GM03348 (cell line): ENCODE results near the gene RAD51B.

ENCODE experiments used
- DNase-seq: peaks from one replicate; pipeline ENCODE4 v3.0.0; 2012; ENCODE audit warnings: low spot score

Gene RAD51B

DNA sequence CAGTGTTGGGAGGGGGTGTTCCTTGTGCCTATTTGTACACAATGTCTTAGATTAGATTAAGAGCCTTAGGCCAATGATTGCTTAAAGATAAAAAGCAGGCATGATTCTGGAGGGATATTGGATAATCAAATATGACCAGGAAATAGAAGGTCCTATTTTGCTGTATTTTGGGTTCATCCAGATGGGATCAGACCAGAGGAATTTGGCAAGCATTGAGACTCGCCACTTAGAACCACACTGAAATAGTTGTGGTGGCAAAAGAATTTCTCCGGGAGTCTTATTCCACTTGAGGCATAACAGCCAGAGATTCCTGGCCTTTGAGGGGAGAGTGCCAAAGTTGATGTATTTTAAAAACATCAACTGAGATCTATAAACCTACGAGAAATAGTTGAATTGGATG is 327.2 kb downstream of the RAD51B start:
- DNase-seq: peak; percentile 84

DNA sequence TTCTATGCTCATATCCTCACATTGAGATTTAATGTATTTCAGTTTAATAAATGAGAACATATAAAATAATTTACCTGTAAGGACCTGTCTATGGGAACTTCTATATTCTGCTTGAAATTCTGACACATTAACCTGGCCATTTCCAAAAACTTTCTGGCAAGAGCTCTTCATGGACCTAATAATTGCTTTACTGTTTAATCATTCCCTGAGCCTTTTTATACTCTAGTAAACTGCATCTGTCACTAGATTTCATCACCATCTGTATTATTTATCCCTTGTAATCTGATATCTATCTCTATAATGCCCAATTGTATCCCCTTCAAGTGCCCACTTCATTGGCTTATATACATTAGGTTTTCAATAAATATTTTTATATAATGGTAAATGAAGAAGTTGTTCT is 327.7 kb downstream of the RAD51B start:
- DNase-seq: peak; percentile 16

DNA sequence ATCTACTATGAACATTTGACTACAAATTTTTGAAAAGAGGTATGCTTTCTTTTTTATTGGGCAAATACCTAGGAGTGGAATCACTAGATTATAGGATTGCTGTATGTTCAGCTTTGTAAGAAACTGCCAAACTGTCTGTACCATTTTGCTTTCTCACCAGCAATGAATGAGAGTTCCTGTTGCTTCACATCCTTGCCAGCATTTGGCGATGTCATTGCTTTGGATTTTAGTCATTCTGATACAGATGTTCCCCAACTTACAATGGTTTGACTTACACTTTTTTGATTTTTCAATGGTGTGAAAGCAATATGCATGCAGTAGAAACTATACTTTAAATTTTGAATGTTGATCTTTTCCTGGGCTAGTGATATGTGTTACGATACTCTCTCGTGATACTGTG is 328.7 kb downstream of the RAD51B start:
- DNase-seq: no peak

DNA sequence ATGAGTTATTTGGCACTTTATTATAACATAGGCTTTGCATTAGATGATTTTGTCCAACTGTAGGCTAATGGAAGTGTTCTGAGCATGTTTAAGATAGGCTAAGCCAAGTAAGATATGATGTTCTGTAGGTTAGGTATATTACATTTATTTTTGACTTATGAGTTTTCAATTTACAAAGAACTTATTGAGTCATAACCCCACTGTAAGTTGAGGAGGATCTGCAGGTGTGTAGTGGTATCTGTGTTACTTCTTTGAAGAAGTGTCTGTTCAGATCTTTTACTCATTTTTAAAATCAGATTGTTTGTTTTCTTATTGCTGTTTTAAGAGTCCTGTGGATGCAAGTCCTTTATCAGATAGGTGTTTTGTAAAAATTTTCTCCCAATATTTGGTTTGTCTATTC is 329.2 kb downstream of the RAD51B start:
- DNase-seq: no peak

DNA sequence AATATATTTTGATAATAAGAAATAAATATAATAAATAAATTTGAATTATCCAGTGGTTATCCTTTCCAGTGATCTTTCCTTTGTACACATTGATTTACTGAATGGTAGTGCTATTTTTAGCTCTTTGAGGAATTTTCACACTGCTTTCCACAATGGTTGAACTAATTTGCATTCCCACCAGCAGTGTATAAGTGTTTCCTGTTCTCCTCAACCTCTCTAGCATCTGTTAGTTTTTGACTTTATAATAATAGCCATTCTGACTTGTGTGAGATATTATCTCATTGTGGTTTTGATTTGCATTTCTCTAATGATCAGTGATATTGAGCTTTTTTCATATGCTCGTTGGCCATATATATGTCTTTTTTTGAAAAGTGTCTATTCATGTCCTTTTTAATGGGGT is 333.7 kb downstream of the RAD51B start:
- DNase-seq: no peak

DNA sequence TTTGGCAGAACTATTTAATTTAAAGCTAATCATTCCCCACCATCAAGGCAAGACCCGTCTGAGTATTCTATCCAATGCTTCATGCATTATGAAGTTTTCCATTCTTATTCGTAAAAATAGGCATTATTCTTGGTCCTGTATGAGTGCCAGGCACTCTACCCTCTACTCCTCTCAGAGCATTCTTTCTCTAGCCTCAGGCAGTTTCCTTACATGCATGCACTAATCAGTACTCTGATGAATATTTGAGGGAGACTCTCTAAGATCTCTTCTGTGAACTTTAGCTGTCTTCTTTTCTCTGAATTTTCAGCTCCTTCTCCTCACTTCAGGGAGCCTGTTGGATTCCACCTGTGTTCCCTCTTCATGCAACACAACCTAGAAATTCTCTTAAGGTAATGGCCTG is 334.7 kb downstream of the RAD51B start:
- DNase-seq: no peak

DNA sequence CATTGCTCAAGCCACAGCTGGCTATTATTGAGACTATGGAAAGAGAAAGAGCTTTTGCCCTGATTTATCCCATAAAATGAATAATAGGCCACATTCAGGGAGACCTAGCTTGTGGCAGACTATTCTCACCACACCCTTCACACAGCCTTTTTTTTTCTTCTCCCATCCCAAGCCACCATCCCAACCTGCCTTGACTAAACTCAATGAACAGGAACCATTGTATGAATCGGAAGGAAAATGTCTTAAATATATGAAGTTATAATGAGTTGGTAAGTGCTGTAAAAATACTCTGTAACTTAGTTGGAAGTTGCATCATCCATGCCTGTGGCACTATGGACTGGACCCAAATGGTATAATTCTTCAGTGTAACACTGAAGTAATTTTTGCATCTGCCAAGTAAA is 338.4 kb downstream of the RAD51B start:
- DNase-seq: peak; percentile 27

DNA sequence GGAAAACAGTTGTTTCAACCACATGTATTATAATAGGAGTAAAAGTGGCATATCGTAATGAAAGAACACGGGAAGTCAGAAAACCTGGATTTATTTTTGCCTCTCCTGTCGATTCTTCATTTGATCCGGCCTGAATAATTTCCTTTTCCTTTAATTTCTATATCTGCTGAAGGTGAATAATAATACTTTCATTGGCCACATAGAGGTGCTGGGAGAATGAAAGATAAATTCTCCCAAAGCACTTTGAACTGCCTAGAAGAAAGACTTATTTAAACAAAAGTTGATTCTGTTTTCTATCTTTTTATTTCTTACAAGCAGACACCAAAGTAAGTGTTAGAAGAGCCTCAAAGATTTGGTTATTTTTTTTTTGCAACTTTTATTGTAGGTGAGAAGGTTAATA is 339.1 kb downstream of the RAD51B start:
- DNase-seq: no peak

DNA sequence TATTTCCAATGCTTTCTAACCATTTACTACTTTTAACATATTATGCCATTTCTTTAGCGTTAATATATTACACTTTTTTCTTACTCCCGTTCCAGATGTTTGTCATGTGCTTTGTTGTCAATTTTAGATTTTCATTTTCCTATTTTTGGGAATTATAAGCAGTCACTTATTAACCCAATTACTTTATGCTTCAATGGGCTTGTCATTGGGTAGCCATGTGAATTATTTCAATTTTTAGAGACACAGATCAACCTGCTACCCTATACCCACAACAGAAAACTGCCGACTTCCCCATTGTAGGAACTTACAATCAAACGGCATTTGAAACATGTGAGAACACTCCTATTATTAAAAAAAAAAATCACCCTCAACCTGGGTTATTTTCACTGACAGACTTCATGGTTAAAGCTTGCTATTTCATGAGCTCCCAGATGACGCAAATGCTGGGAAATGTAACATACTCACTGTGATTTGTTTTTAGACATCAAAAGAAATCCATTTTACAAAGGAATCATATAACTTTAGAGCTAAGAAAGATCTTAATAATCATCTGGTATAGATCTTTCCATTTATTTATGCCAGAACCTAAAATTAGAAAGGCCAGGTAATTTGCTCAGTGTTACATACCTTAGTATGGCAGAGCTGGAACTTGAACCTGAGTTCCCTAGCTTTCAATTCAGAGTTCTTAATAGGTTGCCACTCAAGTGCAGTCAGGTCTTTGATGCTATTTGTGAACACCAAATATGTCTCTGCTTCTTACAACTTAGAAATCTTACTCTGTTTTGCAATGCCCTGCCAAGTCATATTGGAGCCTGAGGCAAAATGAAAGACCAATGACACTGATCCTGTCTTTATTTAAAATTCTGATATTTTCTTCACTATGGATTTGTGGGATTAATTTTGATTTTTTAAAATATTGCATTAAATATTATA is 340.4 kb downstream of the RAD51B start:
- DNase-seq: no peak

DNA sequence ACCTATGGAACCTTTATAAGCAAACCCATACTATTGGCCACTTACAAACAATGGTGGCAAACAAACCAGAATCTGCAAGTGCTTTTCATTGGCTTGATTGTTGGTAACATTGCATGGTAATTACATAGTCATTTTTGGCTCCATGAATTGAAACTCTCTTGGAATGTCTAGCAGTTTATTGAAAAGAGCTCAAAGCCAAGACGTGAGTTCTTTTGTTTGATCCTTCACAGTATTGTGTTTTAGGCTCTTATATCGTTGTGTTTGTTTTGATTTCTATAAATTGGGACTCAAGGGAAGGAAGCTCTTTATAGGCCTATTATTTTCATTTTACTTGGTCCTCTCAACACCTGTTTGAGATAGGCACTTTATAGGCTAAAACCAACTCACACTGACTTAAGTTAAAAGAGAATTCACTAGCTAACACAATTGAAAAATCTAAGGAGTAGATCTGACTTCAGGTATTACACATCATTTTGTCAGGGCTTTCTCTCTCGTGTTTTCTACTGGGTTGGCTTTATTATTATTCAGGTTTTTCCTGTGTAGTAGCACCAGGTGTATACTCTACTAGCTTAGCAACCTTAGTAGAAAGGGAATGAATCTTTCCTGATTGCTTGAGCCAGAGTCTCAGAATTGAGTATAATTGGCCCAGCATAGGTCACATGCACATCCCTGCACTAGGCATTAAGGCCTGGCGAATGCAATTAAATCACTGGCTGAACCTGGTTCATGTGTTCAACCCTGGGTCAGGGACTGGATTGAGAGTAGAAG is 341.4 kb downstream of the RAD51B start:
- DNase-seq: peak; percentile 16

DNA sequence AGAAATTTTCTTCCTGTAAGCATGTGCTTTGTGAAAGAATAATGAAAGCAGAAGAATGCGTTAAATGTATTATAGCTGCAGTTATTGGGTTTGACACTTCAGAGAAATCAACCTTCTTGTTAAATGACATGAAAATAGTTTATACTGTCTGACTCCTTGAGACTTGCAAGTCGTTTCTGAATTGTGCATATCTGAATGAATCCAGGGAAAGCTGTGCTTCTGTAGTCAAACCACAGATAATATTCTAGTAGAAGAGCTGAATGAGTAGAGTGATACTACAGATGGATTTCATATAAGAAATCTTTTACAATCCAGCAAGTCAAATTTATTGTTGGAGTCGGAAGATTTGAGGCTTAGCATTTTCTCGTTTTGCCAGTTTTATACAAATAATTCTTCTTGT is 343.3 kb downstream of the RAD51B start:
- no peak for DNase-seq

DNA sequence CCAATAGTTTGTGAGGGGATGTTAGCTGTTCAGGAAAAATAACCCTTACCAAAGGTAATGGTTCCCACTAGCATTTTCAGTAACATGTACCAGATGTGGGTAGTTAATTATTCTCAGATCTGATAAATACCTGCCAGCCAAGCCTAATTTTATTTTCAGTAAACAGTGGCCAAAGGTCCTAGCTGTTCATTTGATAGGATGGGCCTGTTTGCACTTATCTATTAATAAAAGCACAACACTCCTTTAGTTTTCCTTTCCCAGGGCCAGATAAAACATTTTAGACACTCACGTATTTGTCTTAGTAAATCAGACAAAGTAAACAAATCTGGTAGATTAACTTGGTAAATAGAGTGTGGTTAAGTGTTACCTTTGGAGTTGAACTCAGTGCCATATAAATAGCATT is 345.1 kb downstream of the RAD51B start:
- no peak for DNase-seq

DNA sequence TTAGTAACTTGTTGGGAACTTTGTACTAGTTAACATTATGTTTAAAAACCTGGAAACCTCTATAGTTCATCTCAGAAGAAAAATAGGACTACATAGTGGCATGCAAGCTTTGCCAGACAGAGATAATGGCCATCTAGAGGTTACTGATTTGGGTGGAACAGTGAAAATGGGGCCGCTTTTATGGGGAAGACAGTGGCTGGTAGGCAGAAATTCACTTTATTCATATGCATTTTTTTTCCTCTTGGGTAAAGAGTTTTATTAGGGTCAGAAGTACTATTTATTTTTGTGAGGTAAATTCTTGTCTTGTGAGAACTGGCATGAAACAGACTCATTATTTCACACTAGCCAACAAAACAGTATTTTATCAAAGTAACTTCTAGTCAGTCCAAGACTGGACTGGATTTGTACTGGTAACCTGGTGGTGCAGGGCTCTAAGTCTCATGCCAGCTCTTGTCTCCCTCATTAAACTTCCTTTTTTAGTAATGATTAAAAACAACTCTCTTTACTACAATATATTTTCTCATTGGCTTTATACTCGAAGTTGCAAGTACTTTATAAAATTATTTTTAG is 345.8 kb downstream of the RAD51B start:
- no peak for DNase-seq

DNA sequence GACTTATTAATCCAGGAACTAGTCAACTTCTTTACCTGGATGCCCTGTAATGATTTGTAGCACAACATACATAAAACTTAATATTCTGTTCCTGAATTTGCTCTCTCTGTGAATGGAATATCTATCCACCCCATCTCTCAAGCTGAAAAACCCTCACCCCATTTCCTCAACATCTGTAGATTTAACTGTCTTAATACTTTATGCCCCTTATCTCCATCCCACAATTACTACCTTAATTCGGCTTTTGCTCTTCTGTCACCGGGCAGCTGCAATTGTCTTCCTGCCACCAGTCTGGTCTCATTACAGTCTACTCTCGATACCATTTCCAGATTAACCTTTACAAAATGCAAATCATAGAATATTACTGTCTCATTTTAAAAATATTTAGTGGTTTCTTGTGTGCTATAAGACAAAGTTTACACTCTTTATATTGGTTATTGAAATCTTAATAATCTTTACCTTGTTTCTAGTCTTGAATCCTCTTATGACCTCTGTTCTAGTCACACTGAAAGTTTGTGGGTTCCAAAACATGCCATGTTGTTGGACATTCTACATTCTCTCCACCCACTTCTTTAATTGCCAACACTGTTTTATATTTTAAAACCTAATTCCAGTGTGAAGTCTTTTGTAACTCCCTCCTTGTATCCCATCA is 347.3 kb downstream of the RAD51B start:
- DNase-seq: no peak

DNA sequence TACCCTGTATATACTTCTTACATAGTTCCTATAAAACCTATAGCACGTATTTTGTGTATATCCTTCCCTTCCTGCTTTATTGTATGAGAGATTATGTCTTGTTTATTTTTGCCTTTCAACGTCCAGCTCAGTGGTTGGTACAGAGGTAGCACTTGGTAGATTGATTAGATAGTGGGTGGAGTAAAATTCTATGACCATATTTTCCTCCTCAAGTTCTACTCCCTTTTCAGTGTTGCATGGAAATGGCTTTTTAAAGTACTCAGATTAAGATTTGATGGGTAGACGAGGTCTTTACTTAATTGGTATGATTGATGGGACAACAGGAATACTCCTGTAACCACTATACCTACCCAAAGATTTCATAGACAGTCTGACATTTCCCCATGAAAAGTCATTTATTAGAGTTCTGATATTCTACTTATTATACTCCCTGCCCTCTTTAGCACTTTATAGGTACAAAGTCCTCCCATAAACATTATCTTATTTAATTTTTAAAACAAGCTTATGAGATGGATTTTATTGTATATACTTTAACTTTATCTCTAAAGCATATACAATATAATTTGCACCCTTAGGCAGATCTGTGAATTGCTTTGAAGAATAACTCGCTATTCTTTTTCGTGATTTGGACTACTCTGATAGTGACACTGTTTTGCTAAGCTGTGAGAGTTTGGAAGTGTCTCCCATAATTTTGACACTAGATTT is 348.0 kb downstream of the RAD51B start:
- DNase-seq: no peak

DNA sequence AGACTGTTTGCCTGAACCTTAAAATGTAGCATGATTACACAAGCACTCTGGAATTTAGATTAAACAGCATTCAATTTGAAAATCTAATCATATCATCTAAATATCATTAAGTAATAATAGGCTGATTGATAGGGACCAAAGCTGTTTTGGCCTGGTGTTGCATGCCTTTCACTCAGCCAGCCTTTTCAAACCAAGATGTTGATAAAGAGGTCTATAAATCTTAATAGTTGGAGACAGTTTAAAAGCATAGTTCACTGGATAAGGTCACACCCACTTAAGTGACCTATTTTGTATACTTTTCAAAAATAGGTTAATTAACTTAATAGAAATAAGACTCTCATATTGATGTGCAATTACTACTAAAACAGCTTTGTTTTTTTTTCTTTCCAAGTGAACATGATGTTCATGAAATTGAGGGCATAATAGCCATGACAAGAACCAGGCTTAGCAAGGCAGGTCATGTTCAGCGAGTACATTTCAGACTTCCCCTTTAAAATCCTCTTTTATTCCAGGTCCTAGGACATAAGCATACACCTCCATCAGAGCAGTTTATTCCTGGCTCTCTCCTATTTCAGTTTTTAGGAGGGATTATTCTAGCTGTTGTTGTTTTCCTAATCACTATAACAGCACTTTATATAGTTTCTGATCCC is 349.0 kb downstream of the RAD51B start:
- DNase-seq: no peak

DNA sequence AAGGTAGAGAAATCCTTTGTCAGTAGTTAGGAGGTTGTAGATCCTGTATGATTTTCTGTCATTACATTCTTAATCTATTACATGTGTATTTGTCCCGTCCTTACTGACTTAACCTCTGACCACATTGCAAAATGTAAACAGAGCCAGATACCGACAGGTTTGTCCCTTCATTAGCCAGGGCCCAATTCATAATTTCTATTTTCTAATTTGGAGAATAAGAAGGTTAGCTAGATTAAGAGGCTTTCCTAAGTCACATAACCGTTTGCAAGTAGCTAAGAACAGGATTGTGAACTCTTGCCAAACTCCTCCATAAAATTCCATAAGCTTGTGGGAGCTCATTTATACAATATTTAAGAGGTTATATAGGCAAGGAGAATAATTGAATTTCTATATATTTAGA is 352.6 kb downstream of the RAD51B start:
- no peak for DNase-seq

DNA sequence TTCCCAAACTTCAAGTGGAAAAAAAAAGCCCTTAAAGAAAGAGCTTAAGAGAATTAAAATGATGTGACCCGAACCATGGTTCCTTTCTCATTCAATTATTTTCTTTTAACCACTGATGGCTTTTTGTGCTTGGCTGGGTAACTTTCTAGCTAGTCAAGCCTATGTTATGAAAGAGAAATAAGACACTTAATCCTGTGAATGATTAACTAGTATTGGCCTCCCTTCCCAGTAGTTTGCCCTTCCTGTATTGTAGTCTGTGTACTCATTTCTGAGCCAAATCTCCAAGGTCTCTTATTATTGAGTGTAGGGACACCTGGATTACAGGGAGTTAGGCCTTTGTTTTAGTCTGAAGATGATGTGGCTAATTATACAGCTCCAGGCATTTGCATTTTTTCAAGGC is 353.0 kb downstream of the RAD51B start:
- DNase-seq: no peak

DNA sequence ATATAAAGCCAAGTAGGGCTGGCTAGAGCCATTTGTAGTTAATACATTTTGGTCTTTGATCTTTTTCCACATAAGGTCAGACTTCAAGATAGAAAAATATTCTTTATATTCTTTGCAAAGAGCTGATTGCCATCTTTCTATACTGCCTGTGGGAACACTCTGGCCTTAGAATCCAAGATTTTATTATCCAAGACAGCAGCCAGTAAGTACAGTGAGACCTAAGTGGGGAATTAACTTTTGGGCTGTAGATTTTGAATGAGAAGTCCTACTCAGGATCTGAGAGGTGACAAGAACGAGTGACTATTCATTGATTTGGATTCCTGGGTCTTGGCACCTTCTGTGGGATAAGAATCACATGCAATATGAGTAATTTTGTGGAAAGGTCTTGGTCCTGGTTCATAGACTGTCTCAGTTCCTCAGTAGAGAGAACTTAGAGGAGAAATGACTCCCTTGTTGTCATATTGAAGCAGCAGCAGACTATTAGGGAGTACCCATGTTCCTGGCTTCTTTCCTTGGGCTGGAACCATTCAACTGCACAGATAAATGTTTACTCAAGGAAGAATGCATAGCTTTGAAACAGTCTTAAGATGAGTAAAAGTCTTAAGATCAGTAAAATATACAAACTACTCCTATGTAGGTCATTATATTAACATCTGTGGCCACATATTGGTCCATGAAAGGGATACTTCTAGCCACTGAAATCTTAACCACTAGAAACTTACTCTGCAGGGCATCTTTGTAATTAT is 353.8 kb downstream of the RAD51B start:
- peak; percentile 4 for DNase-seq

DNA sequence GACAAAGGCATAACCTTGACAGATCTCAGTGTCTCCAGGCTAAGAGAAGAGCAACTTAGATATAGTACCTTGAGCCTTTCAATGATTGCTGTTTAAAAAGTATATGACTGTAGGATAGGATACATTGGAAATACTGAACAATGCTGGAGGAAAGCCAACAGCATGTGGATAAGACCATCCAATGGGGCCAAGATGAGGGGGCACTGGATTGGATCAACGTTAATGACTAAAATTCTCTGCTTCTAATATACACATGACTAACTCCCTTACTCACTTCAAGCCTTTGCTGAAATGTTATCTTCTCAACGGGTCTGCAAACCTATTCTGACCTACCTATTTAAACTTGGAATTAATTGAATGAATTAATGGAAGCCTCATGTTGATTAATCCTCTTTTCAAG is 354.9 kb downstream of the RAD51B start:
- DNase-seq: no peak

DNA sequence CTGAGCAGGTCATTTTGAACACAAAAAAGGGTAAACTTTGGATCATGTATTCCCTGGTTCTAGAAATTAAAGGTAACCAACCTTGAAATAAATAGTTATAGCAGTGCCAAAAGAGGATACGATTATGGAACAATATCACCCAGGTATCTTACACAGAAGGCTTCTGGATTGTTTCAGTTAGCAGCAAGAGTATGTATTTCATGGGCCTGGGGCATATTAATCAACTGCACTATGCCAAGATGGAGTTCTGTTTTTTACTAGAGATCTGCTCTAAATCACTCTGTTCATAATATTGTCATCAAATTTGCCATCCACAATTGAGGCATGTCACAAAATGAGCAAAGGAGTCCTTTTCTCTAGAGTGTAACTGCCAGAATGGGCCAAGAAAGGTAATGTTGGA is 357.1 kb downstream of the RAD51B start:
- DNase-seq: no peak
